ENCODE data around the gene ARHGAP25.

Gene ARHGAP25

GRCh38 chr2:68853035-68853434 is 118.4 kb downstream of the ARHGAP25 start:
- Mint-ChIP-seq H3K36me3 (no peaks in the 10 kb centered on the region), H3K4me1 (peaks cover 2% of the 10 kb centered on the region), H3K27me3 (peaks cover 38% of the 10 kb centered on the region), H3K9me3 (no peaks in the 10 kb centered on the region), H3K27ac (no peak overlapping the region), H3K4me3 (no peak overlapping the region)
- CTCF ChIA-PET, result interaction anchor here (0.9 kb wide), 2 partner anchors 14 to 85 kb away, joined by 3 to 4 read pairs; no protein-coding TSS in a partner anchor
- no peak for DNase-seq

- Mint-ChIP-seq H3K4me3 (no peak overlapping the region), H3K27me3 (peaks cover 32% of the 10 kb centered on the region), H3K9me3 (no peaks in the 10 kb centered on the region)
Observed at GRCh38 chr2:68853915-68854314, 119.3 kb downstream of the ARHGAP25 start.

GRCh38 chr2:68854476-68854875 is 119.9 kb downstream of the ARHGAP25 start:
- no peaks in the 10 kb centered on the region for H3K9me3 Mint-ChIP-seq
- H3K36me3 Mint-ChIP-seq, result no peaks in the 10 kb centered on the region
- peaks cover 32% of the 10 kb centered on the region for H3K27me3 Mint-ChIP-seq
- no peak overlapping the region for H3K27ac Mint-ChIP-seq
- peaks cover 2% of the 10 kb centered on the region for H3K4me1 Mint-ChIP-seq
- no peak overlapping the region for H3K4me3 Mint-ChIP-seq
- DNase-seq, result no peak
- CTCF ChIA-PET, result interaction anchor here (0.7 to 1.5 kb wide), 3 partner anchors 15 to 71 kb away, joined by 3 read pairs; no protein-coding TSS in a partner anchor

More at GRCh38 chr2:68853915-68854314, 119.3 kb downstream of the ARHGAP25 start:
- CTCF ChIA-PET, result interaction anchor here (0.8 to 1.5 kb wide), 4 partner anchors 18 to 143 kb away, joined by 3 read pairs; no protein-coding TSS in a partner anchor
- H3K36me3 Mint-ChIP-seq, result no peaks in the 10 kb centered on the region
- peaks cover 2% of the 10 kb centered on the region for H3K4me1 Mint-ChIP-seq
- no peak for DNase-seq
- H3K27ac Mint-ChIP-seq, result no peak overlapping the region

- Mint-ChIP-seq H3K36me3 (no peaks in the 10 kb centered on the region), H3K4me1 (peaks cover 2% of the 10 kb centered on the region), H3K4me3 (no peak overlapping the region), H3K27me3 (peaks cover 27% of the 10 kb centered on the region), H3K9me3 (no peaks in the 10 kb centered on the region), H3K27ac (no peak overlapping the region)
- DNase-seq, result no peak
- CTCF ChIA-PET, result interaction anchor here (0.6 to 1.4 kb wide), 2 partner anchors 70 to 1580 kb away, joined by 3 to 4 read pairs; no protein-coding TSS in a partner anchor
Observed at GRCh38 chr2:68855550-68855949, 120.9 kb downstream of the ARHGAP25 start.

- peaks cover 2% of the 10 kb centered on the region for H3K4me1 Mint-ChIP-seq
- no peak overlapping the region for H3K27ac Mint-ChIP-seq
- CTCF ChIA-PET, result interaction anchor here (2.0 kb wide), 1 partner anchor 67 kb away, joined by 8 read pairs; no protein-coding TSS in a partner anchor
- peaks cover 20% of the 10 kb centered on the region for H3K27me3 Mint-ChIP-seq
- no peaks in the 10 kb centered on the region for H3K36me3 Mint-ChIP-seq
- DNase-seq, result no peak
- no peaks in the 10 kb centered on the region for H3K9me3 Mint-ChIP-seq
- H3K4me3 Mint-ChIP-seq, result no peak overlapping the region
Observed at GRCh38 chr2:68857202-68857845, 122.7 kb downstream of the ARHGAP25 start.

GRCh38 chr2:68857855-68858456 is 123.3 kb downstream of the ARHGAP25 start:
- Mint-ChIP-seq H3K36me3 (no peaks in the 10 kb centered on the region), H3K4me1 (peaks cover 2% of the 10 kb centered on the region), H3K27ac (no peak overlapping the region), H3K9me3 (no peaks in the 10 kb centered on the region), H3K4me3 (no peak overlapping the region), H3K27me3 (peaks cover 20% of the 10 kb centered on the region)
- CTCF ChIA-PET, result interaction anchor here (2.0 kb wide), 1 partner anchor 67 kb away, joined by 8 read pairs; no protein-coding TSS in a partner anchor
- DNase-seq, result no peak

GRCh38 chr2:68860111-68860510 is 125.5 kb downstream of the ARHGAP25 start:
- no peaks in the 10 kb centered on the region for H3K9me3 Mint-ChIP-seq
- H3K27me3 Mint-ChIP-seq, result peaks cover 22% of the 10 kb centered on the region
- no peaks in the 10 kb centered on the region for H3K36me3 Mint-ChIP-seq
- DNase-seq, result no peak
- CTCF ChIA-PET, result interaction anchor here (1.6 kb wide), 1 partner anchor 14 kb away, joined by 4 read pairs; no protein-coding TSS in a partner anchor
- no peak overlapping the region for H3K4me3 Mint-ChIP-seq
- H3K27ac Mint-ChIP-seq, result no peak overlapping the region
- peaks cover 2% of the 10 kb centered on the region for H3K4me1 Mint-ChIP-seq

GRCh38 chr2:68861330-68861729 is 126.7 kb downstream of the ARHGAP25 start:
- Mint-ChIP-seq H3K9me3 (no peaks in the 10 kb centered on the region), H3K4me3 (no peak overlapping the region), H3K36me3 (no peaks in the 10 kb centered on the region), H3K4me1 (peaks cover 2% of the 10 kb centered on the region), H3K27me3 (peaks cover 22% of the 10 kb centered on the region), H3K27ac (no peak overlapping the region)
- CTCF ChIA-PET, result no interaction called here
- no peak for DNase-seq

- Mint-ChIP-seq H3K4me3 (no peak overlapping the region), H3K36me3 (no peaks in the 10 kb centered on the region), H3K27me3 (peaks cover 16% of the 10 kb centered on the region), H3K4me1 (no peaks in the 10 kb centered on the region), H3K9me3 (no peaks in the 10 kb centered on the region), H3K27ac (no peak overlapping the region)
- no peak for DNase-seq
- CTCF ChIA-PET, result no interaction called here
Observed at GRCh38 chr2:68862889-68863288, 128.3 kb downstream of the ARHGAP25 start.

GRCh38 chr2:68863996-68864395 is 129.4 kb downstream of the ARHGAP25 start:
- Mint-ChIP-seq H3K27me3 (peaks cover 19% of the 10 kb centered on the region), H3K36me3 (no peaks in the 10 kb centered on the region), H3K4me3 (no peak overlapping the region), H3K4me1 (no peaks in the 10 kb centered on the region), H3K9me3 (no peaks in the 10 kb centered on the region), H3K27ac (no peak overlapping the region)
- DNase-seq, result no peak
- CTCF ChIA-PET, result no interaction called here

- H3K4me1 Mint-ChIP-seq, result no peaks in the 10 kb centered on the region
- CTCF ChIA-PET, result no interaction called here
- H3K27me3 Mint-ChIP-seq, result peaks cover 19% of the 10 kb centered on the region
- DNase-seq, result no peak
- no peaks in the 10 kb centered on the region for H3K9me3 Mint-ChIP-seq
- H3K4me3 Mint-ChIP-seq, result no peak overlapping the region
- no peak overlapping the region for H3K27ac Mint-ChIP-seq
- no peaks in the 10 kb centered on the region for H3K36me3 Mint-ChIP-seq
Observed at GRCh38 chr2:68865108-68865507, 130.5 kb downstream of the ARHGAP25 start.

- H3K9me3 Mint-ChIP-seq, result no peaks in the 10 kb centered on the region
- no peak overlapping the region for H3K4me3 Mint-ChIP-seq
- no peak for DNase-seq
- CTCF ChIA-PET, result interaction anchor here (0.5 kb wide), 1 partner anchor 560 kb away, joined by 4 read pairs; no protein-coding TSS in a partner anchor
- H3K27ac Mint-ChIP-seq, result no peak overlapping the region
- no peaks in the 10 kb centered on the region for H3K36me3 Mint-ChIP-seq
- H3K4me1 Mint-ChIP-seq, result no peaks in the 10 kb centered on the region
- peaks cover 12% of the 10 kb centered on the region for H3K27me3 Mint-ChIP-seq
Observed at GRCh38 chr2:68870215-68870614, 135.6 kb downstream of the ARHGAP25 start.

- Mint-ChIP-seq H3K4me1 (no peaks in the 10 kb centered on the region), H3K27me3 (peaks cover 6% of the 10 kb centered on the region), H3K27ac (no peak within 1 kb of the TSS), H3K9me3 (no peaks in the 10 kb centered on the region), H3K36me3 (no peaks in the 10 kb centered on the region), H3K4me3 (no peak within 1 kb of the TSS)
- DNase-seq, result no peak
- CTCF ChIA-PET, result interaction anchor here (1.5 kb wide), 1 partner anchor 16 kb away, joined by 3 read pairs; no protein-coding TSS in a partner anchor
Observed at GRCh38 chr2:68871159-68871764, 136.7 kb downstream of the ARHGAP25 start, which contains the start of gene BMP10. Gene BMP10, minus strand, starts transcription at chr2:68871397. Its CDS starts 39 bp downstream, at chr2:68871358.
